Measurements from ENCODE around the gene CDCP2.

- TF ChIP-seq EZH2 (IDR thresholded peaks at IDR 0.05; ENCODE audit: low read depth, low read length, severe bottlenecking) = no peak
- TF ChIP-seq POLR2AphosphoS5 (IDR thresholded peaks at IDR 0.05; ENCODE audit: low read depth, low read length) = no peak
- no peak for TF ChIP-seq JUND (IDR thresholded peaks at IDR 0.05; ENCODE audit: low read length)
- no peak for TF ChIP-seq RAD21 (IDR thresholded peaks at IDR 0.05 in 1 of 2, conservative IDR thresholded peaks at IDR 0.05 in 1 of 2; ENCODE audit: low read depth in 2 of 2, low read length in 2 of 2)
- TF ChIP-seq CTCF (IDR thresholded peaks at IDR 0.05; ENCODE audit: control extremely low read depth in 1 of 3, insufficient read depth in 1 of 3, low read depth in 1 of 3, low read length in 3 of 3) = no peak
- no peak for TF ChIP-seq TAF1 (IDR thresholded peaks at IDR 0.05; ENCODE audit: low read depth, low read length)
- no peak for TF ChIP-seq CHD2 (IDR thresholded peaks at IDR 0.05; ENCODE audit: low read length)
- no peak for TF ChIP-seq POLR2A (IDR thresholded peaks at IDR 0.05; ENCODE audit: control extremely low read depth in 1 of 2, low read depth in 2 of 2, low read length in 2 of 2)
- no peak for TF ChIP-seq EP300 (IDR thresholded peaks at IDR 0.05; ENCODE audit: borderline replicate concordance in 1 of 2, low read depth in 2 of 2, low read length in 2 of 2)
- no peak for TF ChIP-seq MAX (IDR thresholded peaks at IDR 0.05)
- TF ChIP-seq TBP (IDR thresholded peaks at IDR 0.05; ENCODE audit: low read depth, low read length) = no peak
Observed at GRCh38 chr1:54086754-54087153, 66.0 kb downstream of the CDCP2 start.

Data from H1 (cell line).